ENCODE data around the gene MYOM1.
"Not testable (repeated sequence)": the region's sequence is repeated elsewhere in the genome, so short reads cannot be mapped to it uniquely, and the experiment has no call there.

Gene MYOM1

DNA sequence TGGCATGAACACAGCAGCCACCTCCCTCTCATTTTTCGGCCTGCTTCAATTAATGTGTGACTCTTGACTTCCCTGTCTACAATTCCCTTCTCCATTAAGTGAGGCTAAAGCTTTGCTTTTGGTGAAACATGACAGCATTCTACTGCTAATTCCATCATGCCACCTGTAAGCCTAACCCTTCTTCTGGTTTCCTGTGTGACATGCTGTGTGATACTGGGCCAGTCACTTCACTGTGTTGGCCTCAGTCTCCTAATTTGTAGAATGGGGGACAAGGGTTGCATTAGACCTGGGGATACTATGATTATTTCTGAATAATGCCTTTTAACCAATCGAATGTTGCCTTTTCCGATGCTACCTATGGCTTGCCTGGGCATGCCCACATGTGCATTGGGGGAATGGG is 146.4 kb downstream of the MYOM1 start:
- DNase-seq = not testable (repeated sequence)

DNA sequence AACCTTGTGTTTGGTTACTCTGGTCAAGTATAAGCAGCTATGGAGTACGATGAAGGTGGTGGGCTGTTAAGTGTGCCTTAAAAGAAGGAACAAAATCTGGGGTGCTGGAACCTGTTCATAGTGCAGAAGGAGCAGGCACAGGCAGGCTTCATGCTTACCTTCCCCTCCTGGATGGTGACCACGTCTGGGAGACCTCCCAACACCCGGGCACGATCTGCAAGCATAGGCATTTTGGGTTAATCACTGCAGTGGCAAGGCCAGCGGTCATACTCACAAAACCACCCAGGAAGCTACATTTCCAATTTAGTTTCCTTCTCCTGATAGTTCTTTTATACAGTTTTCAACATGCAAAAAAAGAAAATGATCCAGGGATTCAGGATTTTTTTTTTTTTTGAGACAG is 148.1 kb downstream of the MYOM1 start:
- no peak for DNase-seq

DNA sequence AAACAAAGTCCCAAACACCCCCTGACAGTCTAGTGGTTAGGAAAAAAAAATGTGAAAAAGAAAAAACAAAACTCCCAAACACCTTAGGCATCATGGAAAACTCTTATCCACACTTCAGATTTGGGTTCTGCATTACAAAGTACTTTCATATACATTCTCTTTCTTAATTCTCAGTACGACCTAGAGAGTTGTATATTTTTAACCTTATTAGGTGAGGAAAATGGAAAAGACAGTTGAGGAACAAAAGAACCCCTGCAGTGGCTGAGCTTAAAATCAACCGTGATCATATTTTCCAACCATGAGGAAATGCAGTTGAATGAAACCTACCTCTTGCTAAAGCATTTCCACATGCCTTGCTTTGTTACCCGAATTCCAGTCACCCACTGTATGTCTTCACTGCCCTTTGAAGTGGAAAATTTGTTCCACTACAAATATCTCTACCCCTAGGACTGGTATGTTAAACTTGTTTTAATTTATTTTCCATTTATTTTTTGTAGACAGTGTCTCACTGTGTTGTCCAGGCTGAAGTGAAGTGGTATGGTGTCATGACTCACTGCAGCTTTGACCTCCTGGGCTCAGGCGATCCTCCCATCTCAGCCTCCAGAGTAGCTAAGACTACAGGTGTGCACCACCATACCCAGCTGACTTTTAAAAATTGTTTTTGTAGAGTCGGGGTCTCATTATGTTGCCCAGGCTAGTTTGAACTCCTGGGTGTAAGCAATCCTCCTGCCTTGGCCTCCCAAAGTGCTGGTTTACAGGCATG is 149.9 kb downstream of the MYOM1 start:
- DNase-seq = no peak

DNA sequence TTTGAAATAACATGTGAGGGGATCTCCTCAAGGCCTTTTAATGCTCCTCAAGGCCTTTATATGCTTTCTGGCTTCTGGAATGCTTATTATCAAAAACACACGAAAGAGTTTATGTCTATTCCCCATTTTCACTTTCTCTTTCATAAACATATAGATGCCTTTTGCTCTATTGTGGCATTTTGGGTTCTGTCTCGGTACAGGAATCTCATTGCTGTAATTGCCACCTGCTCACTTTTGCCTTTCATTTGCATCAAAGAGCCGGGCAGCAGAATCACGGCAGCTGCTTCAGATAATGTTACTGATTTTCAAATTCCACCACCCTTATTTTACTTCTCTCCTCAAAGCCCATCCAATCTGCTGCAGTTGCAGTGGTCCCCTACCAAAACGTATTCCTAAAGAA is 152.0 kb downstream of the MYOM1 start:
- no peak for DNase-seq

DNA sequence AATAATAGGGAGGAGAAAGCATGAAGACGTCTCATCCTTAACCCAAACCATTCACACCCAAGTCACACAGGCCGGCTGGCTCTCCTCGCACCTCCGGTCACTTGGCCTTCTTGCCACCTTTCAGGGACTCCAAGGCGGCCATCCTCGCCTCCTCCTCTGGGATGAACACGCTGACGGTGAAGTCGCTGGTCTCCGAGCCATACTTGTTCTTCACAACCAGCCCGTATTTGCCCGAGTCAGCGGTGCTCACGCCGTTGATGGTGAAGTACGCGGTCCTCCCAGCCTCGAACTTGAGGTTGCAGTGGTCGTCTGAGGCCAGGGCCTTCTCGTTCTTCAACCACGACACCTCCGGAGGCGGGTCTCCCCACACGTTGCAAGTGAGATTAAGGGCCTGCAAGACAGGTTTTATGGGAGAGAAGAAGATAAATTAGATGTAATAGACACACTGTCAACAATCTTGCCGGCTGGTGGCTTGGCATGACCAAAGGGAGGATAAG is 152.6 kb downstream of the MYOM1 start:
- DNase-seq = no peak

DNA sequence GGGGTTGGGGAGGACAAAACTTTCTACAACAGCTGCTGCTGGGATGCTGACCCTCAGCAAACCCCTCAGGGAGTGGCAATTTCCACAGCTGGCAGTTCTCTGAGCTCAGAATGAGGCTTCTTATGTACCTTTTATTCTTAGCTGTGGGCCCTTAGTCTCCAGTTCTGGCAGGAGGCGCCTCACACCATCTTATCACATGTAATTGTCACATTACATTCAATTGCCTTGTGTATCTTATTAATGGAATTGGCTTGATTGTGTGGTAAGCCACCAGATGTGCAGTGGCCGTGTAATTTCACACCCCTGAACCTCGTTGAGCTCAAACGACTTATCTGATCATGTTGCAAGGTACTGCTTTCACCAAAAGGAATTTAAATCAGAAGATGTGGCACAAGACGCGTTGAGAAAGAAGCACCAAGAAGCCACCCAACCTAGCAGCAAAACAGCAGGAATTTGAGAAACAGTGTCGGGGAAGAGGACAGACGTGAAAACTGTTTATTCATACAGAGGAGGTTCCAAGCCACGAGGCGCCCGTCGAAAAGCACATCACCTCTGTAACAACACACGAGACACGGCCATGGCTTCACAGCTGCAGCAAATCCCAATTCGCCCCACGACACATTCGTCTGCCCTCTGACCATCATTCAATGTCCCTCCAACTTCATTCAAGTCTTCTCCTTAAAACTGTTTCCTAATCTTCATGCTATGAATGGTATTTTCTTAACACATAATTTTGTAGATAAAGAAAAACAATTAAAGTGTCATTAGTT is 153.2 kb downstream of the MYOM1 start:
- no peak for DNase-seq

DNA sequence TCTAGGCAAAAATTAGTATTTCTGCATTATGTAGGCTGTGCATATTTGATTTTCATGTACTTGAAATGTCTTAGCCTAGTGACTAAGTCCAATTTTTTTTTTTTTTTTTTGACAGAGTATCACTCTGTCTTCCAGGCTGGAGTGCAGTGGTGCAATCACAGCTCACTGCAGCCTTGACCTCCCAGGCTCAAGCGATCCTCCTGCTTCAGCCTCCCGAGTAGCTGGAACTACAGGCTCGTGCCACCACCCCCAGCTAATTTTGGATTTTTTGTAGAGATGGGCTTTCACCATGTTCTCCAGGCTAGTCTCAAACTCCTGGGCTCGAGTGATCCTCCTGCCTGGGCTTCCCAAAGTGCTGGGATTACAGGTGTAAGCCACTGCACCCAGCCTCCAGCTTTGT is 156.0 kb downstream of the MYOM1 start:
- DNase-seq = not testable (repeated sequence)

DNA sequence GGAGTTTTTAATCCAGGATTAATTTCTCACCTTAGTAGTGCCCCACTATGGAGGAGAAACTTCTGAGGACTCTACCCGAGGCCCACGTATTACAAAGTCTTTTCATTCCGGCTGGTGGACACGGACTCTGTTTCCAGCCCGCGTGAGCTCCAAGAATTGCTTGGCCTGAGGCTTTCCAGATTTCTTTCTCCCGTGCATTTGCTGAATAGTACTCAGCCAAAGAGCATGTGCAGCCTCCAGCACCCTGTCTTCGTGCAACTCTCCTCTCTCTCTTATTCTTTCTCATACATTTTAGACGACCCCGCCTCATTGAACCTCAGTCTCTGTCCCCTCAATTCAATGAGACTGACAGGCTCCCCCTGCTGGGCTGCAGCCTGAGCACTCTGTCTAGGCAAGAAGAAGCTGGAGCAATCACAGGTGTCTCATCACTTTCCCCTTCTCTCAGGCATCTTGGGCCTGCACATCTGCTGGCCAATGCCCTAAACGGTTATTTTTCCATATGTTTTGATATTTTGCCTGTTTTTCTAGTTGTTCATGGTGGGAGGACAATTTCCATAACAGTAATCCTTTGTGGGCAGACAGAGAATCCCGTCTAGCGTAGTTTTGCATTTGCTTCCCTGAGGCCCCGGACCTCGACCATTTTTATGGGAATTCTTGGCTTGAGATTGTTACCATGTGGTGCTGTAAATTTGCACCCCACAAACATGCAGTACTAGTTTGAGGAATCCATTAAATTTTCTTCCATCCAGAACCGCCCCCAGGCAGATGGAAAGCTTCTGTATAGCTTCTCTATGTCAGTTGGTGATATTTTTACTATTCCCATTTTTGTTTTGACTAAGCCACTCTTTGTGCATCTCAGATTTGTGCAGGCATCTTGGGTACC is 156.7 kb downstream of the MYOM1 start:
- peak; percentile 12 for DNase-seq

DNA sequence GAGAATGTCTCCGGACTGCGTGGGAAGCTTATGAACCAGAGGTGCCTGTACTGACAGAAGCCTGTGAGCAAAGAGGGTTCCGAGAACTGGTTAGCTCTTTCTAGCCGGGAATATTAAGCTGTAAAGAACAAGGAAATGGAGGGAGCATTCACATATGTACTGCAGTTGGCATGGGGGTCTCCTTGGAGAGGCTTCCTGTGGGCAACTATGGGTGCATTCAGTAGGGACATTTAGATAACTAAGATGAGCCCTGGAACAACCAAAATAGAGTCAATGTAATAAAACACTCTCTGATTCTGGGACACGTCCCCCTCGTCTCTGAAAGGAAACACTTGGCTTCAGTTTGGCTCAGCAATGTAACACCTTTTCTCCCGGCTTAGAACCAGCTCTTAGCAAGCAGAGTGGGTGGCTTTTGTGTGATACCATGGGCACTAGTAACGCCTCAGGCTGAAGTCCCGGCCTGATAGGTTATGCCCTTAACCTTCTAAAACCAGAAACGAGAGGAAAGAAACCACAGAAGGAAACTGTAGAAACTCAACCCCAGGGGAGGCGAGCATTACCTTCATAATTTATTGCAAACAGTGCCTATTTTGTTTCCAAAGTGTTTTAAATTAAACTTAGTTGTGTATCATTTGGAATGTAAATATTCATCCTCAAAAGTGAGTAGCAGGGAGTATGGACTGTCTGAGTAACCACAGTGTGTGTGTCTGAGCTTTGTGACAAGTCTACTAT is 158.0 kb downstream of the MYOM1 start:
- no peak for DNase-seq

DNA sequence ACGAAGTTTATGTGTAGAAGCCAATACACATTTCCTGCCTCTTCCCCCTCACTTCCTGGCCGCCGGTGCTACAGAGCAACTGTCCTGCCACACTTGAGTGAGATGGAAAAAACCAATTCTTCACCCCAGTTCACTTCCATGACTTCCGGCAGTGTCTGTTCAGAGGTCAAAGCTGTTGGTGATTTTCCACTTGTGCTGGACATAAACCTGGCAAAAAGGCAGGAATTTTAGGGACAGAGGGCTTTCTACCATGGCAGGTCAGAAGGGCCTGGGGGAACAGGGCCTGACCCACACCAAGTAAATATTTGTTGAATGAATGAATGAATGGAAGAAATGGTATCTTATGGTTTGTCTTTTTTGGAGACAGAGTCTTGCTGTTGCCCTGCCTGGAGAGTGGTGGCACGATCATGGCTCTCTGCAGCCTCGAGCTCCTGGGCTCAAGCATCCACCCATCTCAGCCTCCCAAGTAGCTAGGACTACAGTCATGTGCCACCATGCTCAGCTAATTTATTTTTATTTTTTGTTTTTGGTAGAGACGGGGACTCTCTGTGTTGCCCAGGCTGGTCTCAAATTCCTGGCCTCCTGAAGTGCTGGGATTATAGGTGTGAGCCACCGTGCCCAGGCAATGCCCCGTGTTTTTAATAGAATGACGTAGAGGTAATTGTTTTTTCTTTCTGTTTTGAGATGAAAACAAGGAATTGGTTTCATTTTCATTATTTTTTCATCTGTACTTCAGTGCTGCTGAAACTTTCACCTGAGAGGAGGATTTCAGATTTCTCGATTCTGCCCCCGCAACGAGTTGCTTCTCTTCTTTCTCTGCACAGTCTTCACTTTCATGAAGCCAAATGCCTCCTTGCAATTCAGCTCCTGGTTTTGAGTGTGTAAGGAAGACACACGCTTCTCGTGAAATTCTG is 158.8 kb downstream of the MYOM1 start:
- DNase-seq = no peak

DNA sequence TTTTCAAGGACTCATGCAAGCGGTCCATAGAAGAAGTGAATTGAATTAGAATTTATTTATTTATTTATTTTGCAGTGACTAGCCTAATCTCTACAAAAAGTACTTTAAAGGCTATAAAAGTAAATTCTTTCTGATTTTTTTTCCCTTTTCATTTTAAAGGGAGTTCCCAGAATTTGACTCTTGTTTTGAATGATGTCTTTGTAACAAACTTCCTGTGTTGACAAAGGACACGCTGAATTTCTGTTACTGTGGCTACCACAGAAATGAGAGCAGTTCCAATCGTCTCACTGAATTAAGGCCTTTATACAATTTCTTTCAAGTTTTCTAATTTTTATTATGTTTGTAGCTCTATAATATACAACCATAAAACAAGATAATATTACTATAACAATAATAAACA is 160.5 kb downstream of the MYOM1 start:
- DNase-seq = no peak

DNA sequence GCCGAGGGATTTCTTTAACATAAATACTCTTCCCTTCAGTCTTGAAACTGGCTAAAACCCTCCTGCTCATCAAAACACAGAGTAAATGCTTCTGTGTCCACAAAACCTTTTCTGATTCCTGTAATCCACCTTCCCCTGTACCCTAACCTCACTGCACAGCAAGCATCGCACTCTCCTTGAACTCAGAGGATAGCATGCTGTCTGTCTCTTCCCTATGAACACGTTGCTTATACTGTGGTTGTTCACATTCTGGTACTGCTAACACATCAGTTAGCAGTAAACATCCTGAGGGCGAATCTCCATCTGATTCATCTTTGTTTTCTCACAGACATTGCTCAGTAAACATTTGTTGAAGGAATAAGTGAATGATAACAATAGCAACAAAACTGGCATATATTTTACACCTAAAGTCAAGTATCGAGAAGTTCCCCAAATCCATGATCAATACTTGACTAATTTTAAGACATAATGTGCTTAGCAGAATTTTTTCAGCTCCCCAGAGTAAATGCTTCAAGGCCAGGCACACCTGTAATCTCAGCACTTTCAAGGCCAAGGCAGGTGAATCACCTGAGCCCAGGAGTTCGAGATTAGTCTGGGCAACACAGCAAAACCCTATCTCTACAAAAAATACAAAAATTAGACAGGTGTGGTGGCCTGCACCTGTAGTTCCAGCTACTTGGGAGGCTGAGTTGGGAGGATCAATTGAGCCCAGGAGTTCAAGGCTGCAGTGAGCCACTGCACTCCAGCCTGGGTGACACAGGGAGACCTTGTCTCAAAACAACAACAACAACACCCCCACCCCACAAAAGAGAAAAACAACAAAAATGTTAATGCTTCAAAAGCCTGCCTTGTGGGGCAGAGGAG is 161.2 kb downstream of the MYOM1 start:
- DNase-seq = no peak

DNA sequence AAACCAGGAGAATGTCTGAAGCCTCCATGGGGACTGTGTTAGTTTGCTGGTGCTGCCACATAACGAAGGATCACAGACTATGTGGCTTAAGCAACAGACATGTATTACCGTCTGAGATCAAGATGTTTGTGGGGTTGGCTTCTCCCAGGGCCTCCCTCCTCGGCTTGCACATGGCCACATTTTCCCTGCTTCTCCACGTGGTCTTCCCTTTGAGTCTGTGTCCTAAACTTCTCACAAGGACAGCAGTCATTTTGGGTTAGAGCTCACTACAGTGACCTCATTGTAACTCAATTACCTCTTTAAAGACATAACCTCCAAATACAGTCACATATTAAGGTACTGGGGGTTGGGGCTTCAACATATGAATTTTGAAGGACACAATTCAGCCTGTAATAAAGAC is 162.2 kb downstream of the MYOM1 start:
- DNase-seq = no peak

DNA sequence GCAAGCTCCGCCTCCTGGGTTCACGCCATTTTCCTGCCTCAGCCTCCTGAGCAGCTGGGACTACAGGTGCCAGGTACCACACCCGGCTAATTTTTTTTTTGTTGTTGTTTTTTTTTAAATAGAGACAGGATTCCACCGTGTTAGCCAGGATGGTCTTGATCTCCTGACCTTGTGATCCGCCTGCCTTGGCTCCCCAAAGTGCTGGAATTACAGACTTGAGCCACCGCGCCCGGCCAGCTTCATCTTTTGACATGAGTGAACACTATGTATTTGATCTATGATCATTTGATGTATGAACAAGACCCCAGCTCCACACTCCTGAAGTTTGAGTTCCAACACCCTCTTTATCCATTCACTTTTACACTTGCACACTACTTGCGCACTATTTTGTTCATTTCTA is 163.5 kb downstream of the MYOM1 start:
- no peak for DNase-seq

DNA sequence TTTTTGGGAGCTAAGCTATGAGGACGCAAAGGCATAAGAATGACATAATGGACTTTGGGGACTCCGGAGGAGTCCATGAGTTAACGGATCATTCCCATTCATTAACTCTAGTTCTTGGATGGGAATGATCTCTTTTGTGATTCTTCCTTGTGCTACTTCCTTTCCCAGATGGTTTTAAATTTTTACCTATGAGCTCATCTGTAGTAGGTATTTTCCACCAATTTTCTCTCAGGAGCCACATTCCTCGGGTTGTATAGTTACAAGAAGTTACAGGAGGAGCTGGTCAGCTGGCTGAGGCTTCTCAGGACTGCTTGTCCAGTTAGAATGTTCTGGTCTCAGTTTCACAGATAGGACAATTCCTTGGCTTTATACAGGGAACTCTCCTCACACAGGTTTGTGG is 164.0 kb downstream of the MYOM1 start:
- DNase-seq = no peak

DNA sequence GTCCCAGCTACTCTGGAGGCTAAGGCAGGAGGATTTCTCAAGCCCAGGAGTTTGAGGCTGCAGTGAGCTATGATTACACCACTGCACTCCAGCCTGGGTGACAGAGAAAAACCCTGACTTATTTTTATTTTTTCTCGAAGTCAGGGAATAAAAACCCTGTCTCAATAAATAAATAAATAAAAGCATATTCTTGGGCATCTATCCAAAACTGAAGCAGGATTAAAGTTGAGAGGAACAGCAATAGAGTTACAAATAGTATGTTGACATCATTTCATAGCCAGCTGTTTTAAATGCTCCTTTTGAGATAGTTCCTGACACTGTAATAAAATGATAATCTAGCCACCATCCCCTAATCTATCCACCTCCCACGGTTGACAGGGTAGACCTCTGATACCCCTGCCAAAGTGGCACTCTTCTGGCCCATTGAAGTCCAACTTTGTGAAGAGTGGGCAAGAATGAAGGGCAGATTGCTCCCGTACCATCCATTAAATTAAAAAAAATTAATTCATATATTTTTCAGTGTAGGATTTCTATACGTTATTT is 164.5 kb downstream of the MYOM1 start:
- no peak for DNase-seq

DNA sequence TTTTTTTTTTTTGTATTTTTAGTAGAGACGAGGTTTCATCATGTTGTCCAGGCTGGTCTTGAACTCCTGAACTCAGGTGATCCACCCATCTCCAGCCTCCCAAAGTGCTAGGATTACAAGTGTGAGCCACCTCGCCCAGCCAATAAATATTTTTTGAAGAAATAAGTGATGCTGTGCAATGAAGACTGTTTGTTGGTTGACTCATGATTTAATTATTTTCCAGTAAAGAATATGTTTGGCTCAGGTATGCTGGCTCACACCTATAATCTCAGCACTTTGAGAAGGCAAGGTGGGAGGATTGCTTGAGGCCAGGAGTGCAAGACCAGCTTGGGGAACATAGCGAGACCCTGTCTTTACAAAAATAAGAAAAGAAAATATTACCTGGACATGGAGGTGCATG is 165.0 kb downstream of the MYOM1 start:
- DNase-seq = no peak

DNA sequence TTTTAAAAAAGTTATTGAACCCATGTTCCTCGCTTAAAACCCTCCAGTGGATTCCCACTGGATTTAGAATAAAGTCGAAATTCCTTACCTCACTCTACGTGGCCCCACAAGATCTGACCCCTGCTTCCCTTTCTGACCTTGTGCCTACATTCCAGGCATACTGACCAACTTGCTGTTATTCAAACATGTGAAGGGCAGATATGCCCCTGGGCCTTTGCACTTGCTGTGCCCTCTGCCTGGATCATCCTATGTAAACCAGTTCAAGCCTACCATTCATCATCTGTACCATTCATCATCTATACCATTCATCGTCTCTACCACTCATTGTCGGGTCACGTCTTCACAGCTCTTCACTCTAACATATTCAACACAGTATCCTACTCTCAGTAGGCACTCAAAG is 165.6 kb downstream of the MYOM1 start:
- DNase-seq = no peak

DNA sequence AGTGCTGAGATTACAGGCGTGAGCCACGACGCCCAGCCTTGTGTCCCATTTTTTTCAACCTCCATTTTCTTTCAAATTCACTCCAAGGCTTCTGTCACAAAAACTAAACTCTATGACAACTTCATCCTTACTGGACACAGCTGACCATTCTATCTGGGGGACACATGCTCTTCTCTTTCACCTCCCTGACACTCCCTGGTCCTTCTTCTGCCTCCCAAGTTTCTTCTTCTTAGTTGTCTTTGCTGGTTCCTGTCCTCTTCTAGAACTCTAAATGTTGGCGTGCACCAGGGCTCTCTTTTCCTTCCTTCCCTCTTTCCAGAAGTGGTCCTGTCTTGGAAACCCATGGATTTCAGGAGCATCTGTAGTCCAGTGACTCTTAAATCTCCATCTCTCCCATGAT is 166.7 kb downstream of the MYOM1 start:
- DNase-seq = no peak

DNA sequence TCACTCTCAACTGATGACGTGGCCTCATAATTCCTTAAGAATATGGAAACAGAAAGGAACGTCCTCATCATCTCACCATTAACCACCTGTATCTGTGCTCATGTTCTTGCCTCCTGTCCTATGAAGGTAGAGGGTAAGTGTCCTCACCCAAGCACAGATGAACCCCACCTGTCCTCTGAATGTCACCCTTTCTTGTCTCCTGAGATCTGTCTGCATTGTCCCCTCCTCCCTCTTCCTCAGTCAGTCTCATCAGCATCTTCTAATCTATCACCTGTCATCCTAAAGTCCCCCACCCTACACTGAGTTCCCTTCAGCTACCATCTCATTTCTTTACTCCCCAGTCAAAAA is 167.4 kb downstream of the MYOM1 start:
- no peak for DNase-seq

Measured in NCI-H774 (cell line).